WTC11 (cell line): Measurements from ENCODE around the gene C1QTNF12. TPM values are rescaled to one million over a fixed set of nuclear protein-coding genes. Genes with fewer than 3 reads are reported as not detected.

Source experiments
- ATAC-seq: fragments of 200-7000 bp; cut with Tn5 transposase; 2 replicates; pipeline ENCODE4 v1.10.0; 2021; ENCODE audit warnings: mild to moderate bottlenecking, moderate library complexity
- CTCF ChIA-PET: fragments of 300-600 bp; sonication (Branson Sonifier 250); formaldehyde crosslinking; loops from one replicate; lab custom pipeline; 2021; ENCODE audit warnings: antibody characterized with exemption; lab: Charles Lee
- POLR2A ChIA-PET: fragments of 350-600 bp; sonication (Branson Sonifier 250); formaldehyde crosslinking; loops from one replicate; lab custom pipeline; 2021; ENCODE audit warnings: antibody characterized with exemption; lab: Charles Lee
- DNase-seq: peaks from one replicate; pipeline ENCODE4 v3.0.0; 2021; ENCODE audit warnings: low spot score
- H3K27ac Mint-ChIP-seq: 2 replicates; pipeline ENCODE4 v1.8.0; 2021; ENCODE audit warnings: mixed read lengths
- H3K27me3 Mint-ChIP-seq: 2 replicates; pipeline ENCODE4 v1.8.0; 2021; ENCODE audit warnings: low read depth, mild to moderate bottlenecking, moderate library complexity, mixed read lengths
- H3K36me3 Mint-ChIP-seq: 2 replicates; pipeline ENCODE4 v1.8.0; 2021; ENCODE audit warnings: mixed read lengths
- H3K4me1 Mint-ChIP-seq: 2 replicates; pipeline ENCODE4 v1.8.0; 2022; ENCODE audit warnings: mixed read lengths
- H3K4me3 Mint-ChIP-seq: 2 replicates; pipeline ENCODE4 v1.8.0; 2021; ENCODE audit warnings: mild to moderate bottlenecking, moderate library complexity, mixed read lengths
- H3K9me3 Mint-ChIP-seq: 2 replicates; pipeline ENCODE4 v1.8.0; 2021; ENCODE audit warnings: mixed read lengths
- ESRRA ChIP-seq: sonication (generic); formaldehyde crosslinking; IDR thresholded peaks from 2 replicates; pipeline ENCODE4 v1.8.1; 2022; ENCODE audit warnings: mild to moderate bottlenecking, missing genetic modification reagents, borderline replicate concordance
- ETV6 ChIP-seq: sonication (generic); formaldehyde crosslinking; IDR thresholded peaks from 2 replicates; pipeline ENCODE4 v1.8.1; 2022; ENCODE audit warnings: mild to moderate bottlenecking, missing genetic modification reagents
- FOXK1 ChIP-seq: sonication (generic); formaldehyde crosslinking; IDR thresholded peaks from 2 replicates; pipeline ENCODE4 v1.8.0; 2022; ENCODE audit warnings: mild to moderate bottlenecking, moderate library complexity, missing genetic modification reagents
- NR3C1 ChIP-seq: sonication (generic); formaldehyde crosslinking; conservative IDR thresholded peaks from 2 replicates; pipeline ENCODE4 v1.8.1; 2023; ENCODE audit warnings: low read depth, mild to moderate bottlenecking, missing genetic modification reagents
- SMAD4 ChIP-seq: sonication (generic); formaldehyde crosslinking; IDR thresholded peaks from 2 replicates; pipeline ENCODE4 v1.8.0; 2022; ENCODE audit warnings: mild to moderate bottlenecking, missing genetic modification reagents
- ZNF232 ChIP-seq: sonication (generic); formaldehyde crosslinking; IDR thresholded peaks from 2 replicates; pipeline ENCODE4 v1.8.0; 2022; ENCODE audit warnings: mild to moderate bottlenecking, missing genetic modification reagents
- ZNF263 ChIP-seq: sonication (generic); formaldehyde crosslinking; IDR thresholded peaks from 2 replicates; pipeline ENCODE4 v1.8.1; 2022; ENCODE audit warnings: low read depth, mild to moderate bottlenecking, moderate library complexity, missing genetic modification reagents
- total RNA-seq: library from RNA; stranded (reverse); gene quantifications from 3 replicates; pipeline ENCODE4 v1.2.3, GENCODE V29; 2021
- TF ChIP-seq, protein P1 (sequence below): sonication (generic); formaldehyde crosslinking; IDR thresholded peaks from 2 replicates; pipeline ENCODE4 v1.8.1; 2023; ENCODE audit warnings: mild to moderate bottlenecking, missing genetic modification reagents
- TF ChIP-seq, protein P2 (sequence below): fragments of 250-450 bp; sonication (Bioruptor Pico); IDR thresholded peaks from 2 replicates; pipeline ENCODE4 v1.8.0; 2021; ENCODE audit warnings: mild to moderate bottlenecking
- TF ChIP-seq, protein P3 (sequence below): sonication (generic); formaldehyde crosslinking; IDR thresholded peaks from 2 replicates; pipeline ENCODE4 v1.8.1; 2023; ENCODE audit warnings: mild to moderate bottlenecking, missing genetic modification reagents, moderate library complexity
- TF ChIP-seq, protein P4 (sequence below): sonication (generic); formaldehyde crosslinking; IDR thresholded peaks from 2 replicates; pipeline ENCODE4 v1.8.1; 2023; ENCODE audit warnings: mild to moderate bottlenecking, missing genetic modification reagents

C1QTNF12 gene
- total RNA-seq, 1 experiment from 2014 or later: 10.3 TPM

DNA sequence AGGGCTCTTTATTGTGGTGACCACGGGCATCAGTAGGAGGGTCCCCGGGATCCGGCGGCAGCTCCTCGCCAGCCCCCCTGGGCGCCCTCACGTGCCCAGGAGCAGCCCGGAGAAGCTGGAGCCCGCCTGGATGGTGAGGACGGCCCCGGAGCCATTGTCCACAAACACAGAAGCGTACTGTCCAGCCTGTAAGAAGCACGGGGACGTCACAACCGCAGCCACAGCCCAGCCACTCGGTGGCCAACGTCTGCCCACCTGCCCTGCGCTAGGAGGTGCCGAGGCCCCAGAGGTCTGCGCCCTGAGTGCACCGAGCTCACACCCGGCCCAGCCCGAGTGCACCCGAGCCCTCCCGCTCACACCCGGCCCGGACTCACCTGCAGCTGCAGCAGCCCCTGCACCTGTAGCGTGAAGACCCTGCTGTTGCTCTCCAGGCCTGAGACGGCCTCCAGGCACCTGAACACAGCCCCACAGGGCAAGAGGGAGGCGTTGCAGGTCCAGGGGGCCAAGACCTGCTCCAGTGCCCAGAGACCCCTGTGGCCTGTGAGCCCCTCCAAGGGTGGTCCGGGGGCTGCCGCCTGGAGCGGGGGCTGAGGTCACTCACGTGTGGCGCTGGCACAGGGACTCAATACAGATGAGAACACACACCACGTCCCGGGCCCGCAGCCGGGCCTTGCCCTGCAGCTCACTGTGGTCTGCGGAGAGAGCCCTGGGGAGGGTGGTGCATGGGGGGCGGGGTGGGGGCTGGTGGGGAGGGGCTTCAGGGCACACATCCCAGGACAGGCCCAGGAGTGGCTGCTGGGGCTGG lies 3.9 kb downstream of the C1QTNF12 start:
- no peaks in the 10 kb centered on the region for H3K27me3 Mint-ChIP-seq
- CTCF ChIA-PET: interaction anchor here (1.1 kb wide), 1 partner anchor 62 kb away, joined by 3 read pairs; no protein-coding TSS in a partner anchor
- no peak for TF ChIP-seq SMAD4 (CRISPR knock-in tag)
- TF ChIP-seq, all 79 proteins: peak for 0
- Mint-ChIP-seq H3K4me1 (no peaks in the 10 kb centered on the region), H3K27ac (no peak overlapping the region), H3K4me3 (no peak overlapping the region), H3K9me3 (no peaks in the 10 kb centered on the region), H3K36me3 (no peaks in the 10 kb centered on the region)
- POLR2A ChIA-PET: no interaction called here
- ATAC-seq: no peak
- no peak for DNase-seq

DNA sequence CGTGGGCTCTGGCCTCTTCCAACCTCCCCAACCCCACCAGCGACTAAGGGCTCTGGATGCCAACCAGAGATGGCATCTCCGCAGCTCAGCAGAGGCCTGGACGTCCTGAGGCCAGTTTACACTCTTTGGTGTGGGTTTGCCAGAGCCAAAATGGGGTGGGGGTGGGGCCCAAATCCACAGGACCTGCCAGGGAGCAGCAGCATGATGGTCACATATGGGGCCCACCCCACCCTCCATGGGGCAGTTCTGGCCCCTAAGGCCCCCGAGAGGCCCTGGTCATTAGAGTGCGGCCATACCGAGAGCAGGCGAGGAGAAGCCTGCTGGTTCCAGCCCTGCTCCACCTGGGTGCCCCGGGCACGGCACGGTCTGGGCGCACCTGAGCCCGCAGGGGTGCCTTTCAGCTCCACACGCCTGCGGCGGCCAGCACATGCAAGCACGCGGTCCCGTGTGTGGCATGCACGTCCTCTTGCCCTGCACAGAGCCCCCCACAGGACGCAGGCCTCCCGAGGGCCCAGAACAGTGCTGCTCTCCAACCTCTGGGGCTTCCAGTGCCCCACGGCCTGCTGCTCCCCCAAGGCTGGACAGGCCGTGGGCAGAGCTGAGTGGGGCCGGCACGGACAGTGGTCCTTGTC lies 4.8 kb downstream of the C1QTNF12 start:
- POLR2A ChIA-PET: no interaction called here
- H3K36me3 Mint-ChIP-seq: no peaks in the 10 kb centered on the region
- no peak overlapping the region for H3K27ac Mint-ChIP-seq
- no peaks in the 10 kb centered on the region for H3K27me3 Mint-ChIP-seq
- no peaks in the 10 kb centered on the region for H3K4me1 Mint-ChIP-seq
- no peaks in the 10 kb centered on the region for H3K9me3 Mint-ChIP-seq
- CTCF ChIA-PET: interaction anchor here (1.1 kb wide), 1 partner anchor 63 kb away, joined by 3 read pairs; no protein-coding TSS in a partner anchor
- no peak for DNase-seq
- no peak overlapping the region for H3K4me3 Mint-ChIP-seq
- TF ChIP-seq, protein P1, sequence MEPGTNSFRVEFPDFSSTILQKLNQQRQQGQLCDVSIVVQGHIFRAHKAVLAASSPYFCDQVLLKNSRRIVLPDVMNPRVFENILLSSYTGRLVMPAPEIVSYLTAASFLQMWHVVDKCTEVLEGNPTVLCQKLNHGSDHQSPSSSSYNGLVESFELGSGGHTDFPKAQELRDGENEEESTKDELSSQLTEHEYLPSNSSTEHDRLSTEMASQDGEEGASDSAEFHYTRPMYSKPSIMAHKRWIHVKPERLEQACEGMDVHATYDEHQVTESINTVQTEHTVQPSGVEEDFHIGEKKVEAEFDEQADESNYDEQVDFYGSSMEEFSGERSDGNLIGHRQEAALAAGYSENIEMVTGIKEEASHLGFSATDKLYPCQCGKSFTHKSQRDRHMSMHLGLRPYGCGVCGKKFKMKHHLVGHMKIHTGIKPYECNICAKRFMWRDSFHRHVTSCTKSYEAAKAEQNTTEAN (CRISPR knock-in tag): no peak
- TF ChIP-seq, protein P2, sequence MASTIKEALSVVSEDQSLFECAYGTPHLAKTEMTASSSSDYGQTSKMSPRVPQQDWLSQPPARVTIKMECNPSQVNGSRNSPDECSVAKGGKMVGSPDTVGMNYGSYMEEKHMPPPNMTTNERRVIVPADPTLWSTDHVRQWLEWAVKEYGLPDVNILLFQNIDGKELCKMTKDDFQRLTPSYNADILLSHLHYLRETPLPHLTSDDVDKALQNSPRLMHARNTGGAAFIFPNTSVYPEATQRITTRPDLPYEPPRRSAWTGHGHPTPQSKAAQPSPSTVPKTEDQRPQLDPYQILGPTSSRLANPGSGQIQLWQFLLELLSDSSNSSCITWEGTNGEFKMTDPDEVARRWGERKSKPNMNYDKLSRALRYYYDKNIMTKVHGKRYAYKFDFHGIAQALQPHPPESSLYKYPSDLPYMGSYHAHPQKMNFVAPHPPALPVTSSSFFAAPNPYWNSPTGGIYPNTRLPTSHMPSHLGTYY (CRISPR knock-in tag): no peak
- TF ChIP-seq, protein P3, sequence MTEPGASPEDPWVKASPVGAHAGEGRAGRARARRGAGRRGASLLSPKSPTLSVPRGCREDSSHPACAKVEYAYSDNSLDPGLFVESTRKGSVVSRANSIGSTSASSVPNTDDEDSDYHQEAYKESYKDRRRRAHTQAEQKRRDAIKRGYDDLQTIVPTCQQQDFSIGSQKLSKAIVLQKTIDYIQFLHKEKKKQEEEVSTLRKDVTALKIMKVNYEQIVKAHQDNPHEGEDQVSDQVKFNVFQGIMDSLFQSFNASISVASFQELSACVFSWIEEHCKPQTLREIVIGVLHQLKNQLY (CRISPR knock-in tag): no peak
- no peak for TF ChIP-seq ETV6 (CRISPR knock-in tag)
- TF ChIP-seq, all 79 proteins: peak for 0
- no peak for ATAC-seq

DNA sequence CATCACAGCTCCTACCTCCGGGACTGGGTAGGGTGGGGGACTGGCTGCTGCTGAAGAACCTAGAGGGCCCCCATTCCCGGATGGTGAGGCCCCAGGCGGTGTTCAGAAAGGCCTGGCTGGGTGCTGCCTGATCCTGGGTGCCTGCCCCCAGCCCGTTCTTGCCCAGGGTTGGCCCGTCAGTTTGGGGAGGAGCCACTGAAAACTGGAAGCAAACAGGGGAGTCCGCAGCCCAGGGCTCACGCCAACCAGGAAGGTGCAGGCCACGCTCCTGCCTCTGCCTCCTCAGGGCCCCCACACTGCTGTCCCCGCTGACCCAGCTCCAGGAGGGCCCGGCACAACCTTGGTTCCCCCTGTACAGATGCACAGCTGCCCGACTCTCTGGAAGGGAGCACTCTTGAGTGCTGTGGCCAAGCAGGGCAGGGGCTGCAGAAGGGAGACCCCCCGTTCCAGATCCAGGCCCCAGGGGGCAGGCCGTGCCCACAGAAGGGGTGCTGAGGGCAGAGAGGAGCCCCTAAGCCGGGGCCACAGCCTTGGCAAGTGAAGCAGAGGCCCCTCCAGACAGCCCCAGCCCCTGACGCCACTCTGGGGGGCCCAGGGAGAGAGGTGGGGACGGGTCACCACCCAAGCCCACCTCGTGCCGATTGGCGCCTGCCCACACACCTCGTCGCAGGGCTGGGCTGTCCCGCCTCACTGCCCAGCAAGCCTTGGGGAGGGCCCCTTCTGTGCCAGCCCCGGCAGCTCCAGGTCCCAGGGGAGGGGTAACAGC lies 5.5 kb downstream of the C1QTNF12 start:
- POLR2A ChIA-PET: no interaction called here
- no peak overlapping the region for H3K4me3 Mint-ChIP-seq
- no peaks in the 10 kb centered on the region for H3K9me3 Mint-ChIP-seq
- CTCF ChIA-PET: no interaction called here
- TF ChIP-seq NR3C1 (CRISPR knock-in tag): no peak
- TF ChIP-seq ZNF263 (CRISPR knock-in tag): peak; percentile 30; the same call in 1 of the 2 replicates
- TF ChIP-seq, all 79 proteins: peak for 1
- Mint-ChIP-seq H3K36me3 (no peaks in the 10 kb centered on the region), H3K27me3 (no peaks in the 10 kb centered on the region), H3K27ac (no peak overlapping the region), H3K4me1 (no peaks in the 10 kb centered on the region)
- DNase-seq (no peak), ATAC-seq (no peak)

DNA sequence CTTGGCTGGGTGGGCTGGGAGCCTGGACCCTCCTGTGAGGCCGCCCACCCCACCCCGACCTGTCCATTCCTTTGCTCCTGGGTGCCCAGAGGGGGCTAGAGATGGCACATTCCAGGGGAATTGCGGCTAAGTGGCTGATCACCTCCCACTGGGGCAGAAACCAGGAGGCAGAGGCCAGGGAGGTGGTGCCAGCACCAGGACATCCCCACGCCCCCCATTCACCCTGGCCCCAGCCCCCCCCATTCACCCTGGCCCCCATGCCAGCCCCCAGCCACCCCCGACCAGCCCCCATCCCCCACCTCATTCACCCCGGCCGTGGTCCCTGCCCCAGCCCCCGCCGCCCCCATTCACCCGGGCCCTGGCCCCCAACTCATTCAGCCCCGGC lies 6.2 kb downstream of the C1QTNF12 start:
- ATAC-seq (no peak), DNase-seq (no peak)
- no peaks in the 10 kb centered on the region for H3K36me3 Mint-ChIP-seq
- H3K4me3 Mint-ChIP-seq: no peak overlapping the region
- ChIA-PET POLR2A (interaction anchor here (1.0 kb wide), 1 partner anchor 80 kb away, joined by 3 read pairs; no protein-coding TSS in a partner anchor), CTCF (interaction anchor here (1.2 to 1.3 kb wide), 2 partner anchors 27 to 207 kb away, joined by 3 to 4 read pairs; no protein-coding TSS in a partner anchor)
- H3K9me3 Mint-ChIP-seq: no peaks in the 10 kb centered on the region
- no peaks in the 10 kb centered on the region for H3K4me1 Mint-ChIP-seq
- H3K27me3 Mint-ChIP-seq: no peaks in the 10 kb centered on the region
- no peak overlapping the region for H3K27ac Mint-ChIP-seq
- TF ChIP-seq ESRRA (CRISPR knock-in tag): no peak
- TF ChIP-seq, protein P4, sequence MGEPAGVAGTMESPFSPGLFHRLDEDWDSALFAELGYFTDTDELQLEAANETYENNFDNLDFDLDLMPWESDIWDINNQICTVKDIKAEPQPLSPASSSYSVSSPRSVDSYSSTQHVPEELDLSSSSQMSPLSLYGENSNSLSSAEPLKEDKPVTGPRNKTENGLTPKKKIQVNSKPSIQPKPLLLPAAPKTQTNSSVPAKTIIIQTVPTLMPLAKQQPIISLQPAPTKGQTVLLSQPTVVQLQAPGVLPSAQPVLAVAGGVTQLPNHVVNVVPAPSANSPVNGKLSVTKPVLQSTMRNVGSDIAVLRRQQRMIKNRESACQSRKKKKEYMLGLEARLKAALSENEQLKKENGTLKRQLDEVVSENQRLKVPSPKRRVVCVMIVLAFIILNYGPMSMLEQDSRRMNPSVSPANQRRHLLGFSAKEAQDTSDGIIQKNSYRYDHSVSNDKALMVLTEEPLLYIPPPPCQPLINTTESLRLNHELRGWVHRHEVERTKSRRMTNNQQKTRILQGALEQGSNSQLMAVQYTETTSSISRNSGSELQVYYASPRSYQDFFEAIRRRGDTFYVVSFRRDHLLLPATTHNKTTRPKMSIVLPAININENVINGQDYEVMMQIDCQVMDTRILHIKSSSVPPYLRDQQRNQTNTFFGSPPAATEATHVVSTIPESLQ: no peak
- no peak for TF ChIP-seq FOXK1
- no peak for TF ChIP-seq ZNF232
- TF ChIP-seq, all 79 proteins: peak for 0
